Islet of Langerhans (tissue), 1 donor: ENCODE measurements around the gene ABHD3.
"Not testable (repeated sequence)": the region's sequence is repeated elsewhere in the genome, so short reads cannot be mapped to it uniquely, and the experiment has no call there.

ENCODE experiments used
- FAIRE-seq: peaks from one replicate; lab custom pipeline; 2011; peaks lifted over from hg19 to GRCh38; lab: Jason Lieb, UNC

Gene ABHD3

GRCh38 chr18:21650311-21650710 lies 54.3 kb downstream of the ABHD3 start:
- no peak for FAIRE-seq

- not testable (repeated sequence) for FAIRE-seq
Observed at GRCh38 chr18:21640375-21640774, 64.2 kb downstream of the ABHD3 start.

GRCh38 chr18:21638822-21639221 lies 65.8 kb downstream of the ABHD3 start:
- FAIRE-seq: no peak

GRCh38 chr18:21636769-21637168 lies 67.8 kb downstream of the ABHD3 start:
- no peak for FAIRE-seq

DNA sequence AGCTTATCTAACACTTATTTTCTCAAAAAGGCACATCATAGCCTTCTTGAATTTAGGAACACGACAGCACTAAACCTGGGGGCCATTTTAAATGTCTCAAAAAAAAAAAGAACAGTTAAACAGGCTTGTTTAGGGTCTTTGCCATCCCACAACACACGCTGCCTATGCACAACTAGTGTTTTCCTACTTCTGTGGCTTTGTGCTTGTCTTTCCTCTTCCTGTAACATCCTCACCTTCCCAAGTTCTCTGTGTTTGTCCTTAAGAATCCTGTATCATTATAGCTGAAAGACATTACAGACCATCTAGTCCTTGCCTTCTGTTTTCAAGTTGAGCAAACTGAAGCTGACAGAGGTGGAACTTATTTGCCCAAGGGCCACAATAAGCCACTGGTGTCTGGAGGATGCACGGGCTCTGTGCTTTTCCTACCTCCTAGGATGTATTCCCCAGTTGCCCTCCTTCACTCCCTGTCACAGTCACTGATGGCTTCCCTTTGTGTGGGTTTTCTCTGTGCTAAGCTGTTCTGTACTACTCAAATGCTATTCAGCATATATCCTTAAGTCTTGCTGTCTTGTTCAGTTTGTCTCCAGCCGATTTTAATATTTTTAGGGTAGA lies 69.9 kb downstream of the ABHD3 start:
- FAIRE-seq: no peak

- FAIRE-seq: no peak
Observed at GRCh38 chr18:21632393-21632792, 72.2 kb downstream of the ABHD3 start.

DNA sequence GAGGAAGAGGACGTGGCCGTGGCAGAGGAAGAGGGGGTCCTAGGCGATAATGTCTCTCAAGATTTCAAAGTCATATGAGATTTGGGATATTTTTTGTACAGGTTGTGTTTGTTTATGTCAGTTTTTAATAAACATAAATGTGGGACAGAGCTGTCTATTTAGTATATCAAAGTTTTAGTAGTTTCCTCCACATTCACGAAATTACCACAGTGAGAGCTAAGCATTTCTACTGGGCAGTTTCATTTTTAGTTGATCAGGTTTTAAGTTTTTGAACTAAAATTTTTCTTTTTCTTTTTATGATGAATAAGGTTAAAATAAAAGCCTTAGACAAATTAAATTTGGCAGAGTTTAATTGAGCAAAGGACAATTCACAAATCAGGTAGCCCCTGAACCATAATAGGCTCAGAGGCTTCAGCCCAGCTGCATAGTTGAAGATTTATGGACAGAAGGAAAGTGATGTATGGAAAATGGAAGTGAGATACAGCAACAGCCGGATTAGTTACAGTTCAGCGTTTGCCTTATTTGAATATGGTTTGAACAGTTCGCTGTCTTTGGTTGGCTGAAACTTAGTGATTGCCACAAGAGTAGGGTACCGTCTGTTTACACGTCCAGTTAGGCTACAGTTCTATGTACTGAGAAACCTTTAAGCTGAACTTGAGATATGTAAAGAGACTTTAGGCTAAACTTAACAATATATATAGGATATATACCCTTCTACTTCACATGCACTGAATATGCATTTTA lies 75.3 kb downstream of the ABHD3 start:
- FAIRE-seq: no peak

DNA sequence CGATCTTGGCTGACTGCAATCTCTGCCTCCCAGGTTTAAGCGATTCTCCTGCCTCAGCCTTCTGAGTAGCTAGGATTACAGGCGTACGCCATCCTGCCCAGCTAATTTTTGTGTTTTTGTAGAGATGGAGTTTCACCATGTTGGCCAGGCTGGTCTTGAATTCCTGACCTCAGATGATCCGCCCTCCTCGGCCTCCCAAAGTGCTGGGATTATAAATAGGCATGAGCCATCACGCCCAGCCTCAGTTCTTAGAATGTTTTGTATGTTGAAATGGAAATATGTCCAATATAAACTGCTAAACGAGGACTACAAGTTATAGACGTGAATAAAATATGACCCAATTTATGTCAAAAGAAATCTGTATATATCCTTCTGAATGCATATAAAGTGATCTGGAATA lies 82.9 kb downstream of the ABHD3 start:
- FAIRE-seq: not testable (repeated sequence)

GRCh38 chr18:21612125-21613039 lies 92.2 kb downstream of the ABHD3 start, which contains the start of gene SNRPD1:
TSS of gene SNRPD1 (plus strand) at chr18:21612314. CDS start at chr18:21612430, 116 bp downstream.
- FAIRE-seq: no peak

DNA sequence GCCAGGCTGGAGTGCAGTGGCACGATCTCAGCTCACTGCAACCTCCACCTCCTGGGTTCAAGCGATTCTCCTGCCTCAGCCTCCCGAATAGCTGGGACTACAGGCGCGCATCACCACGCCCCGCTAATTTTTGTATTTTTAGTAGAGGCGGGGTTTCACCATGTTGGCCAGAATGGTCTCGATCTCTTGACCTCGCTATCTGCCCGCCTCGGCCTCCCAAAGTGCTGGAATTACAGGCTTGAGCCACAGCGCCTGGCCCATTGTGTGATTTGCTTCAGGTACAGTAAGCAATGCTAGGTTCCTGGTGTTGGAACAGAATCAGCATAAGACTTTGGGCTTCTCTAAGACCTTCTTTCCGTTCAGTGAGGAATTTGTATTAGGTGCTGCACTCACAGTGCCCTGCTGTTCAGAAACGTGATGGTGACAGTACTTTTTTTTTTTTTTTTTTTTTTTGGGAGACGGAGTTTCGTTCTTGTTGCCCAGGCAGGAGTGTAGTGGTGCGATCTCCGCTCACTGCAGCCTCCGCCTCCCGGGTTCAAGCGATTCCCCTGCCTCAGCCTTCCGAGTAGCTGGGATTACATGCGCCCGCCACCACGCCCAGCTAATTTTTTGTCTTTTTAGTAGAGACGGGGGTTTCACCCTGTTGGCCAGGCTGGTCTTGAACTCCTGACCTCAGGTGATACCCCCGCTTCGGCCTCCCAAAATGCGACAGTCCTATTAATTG lies 93.0 kb downstream of the ABHD3 start:
- not testable (repeated sequence) for FAIRE-seq

DNA sequence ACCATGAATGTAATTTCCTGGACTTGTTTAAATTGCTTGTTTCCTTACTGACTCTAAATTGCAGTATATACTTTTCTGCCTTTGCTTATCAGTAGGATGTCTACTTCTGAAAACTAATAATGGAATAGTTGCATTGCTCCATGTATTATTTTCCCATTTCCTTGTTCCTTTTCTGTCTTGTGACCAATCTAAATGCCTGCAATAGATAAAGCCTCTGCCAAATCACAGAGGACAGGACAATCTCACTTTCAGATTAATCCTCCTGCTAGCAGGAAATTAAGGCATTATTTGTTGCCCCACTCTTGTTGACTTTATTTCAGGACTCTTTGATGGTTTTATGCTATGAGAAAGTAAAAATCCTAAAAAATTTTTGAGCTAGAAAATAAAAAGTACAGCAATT lies 99.4 kb downstream of the ABHD3 start:
- FAIRE-seq: no peak

DNA sequence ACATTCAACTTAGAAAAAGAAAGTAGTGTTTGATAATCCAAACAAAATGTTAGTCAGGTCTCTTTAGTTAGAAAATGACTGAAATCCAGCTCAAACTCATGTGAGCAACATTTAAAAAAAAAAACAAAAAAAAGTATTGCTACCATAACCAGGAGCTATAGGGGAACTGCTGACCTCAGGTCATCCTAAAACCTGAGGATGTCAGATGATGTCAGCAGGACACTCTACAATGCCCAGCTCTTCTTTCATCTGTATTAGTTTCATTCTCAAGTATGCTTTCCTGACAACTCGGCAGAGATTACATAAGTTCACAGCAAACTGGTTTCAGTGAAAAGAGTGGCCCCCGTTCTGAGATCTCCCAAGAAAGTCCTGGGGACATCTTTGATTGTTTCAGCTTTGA lies 99.9 kb downstream of the ABHD3 start:
- FAIRE-seq: no peak

DNA sequence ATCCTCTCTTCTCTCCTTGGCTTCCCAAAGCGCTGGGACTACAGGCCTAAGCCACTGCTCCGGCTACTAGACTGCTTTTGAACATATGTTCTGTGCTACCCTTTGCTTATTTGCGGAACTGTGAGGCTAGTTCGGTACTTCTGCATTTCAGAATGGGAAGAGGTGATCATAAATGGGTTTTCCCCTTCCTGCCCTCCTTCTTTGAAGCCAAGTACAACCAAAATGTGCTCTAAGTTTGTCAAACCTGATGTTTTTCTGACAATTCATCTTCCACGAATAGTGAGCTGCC lies 102.3 kb downstream of the ABHD3 start:
- no peak for FAIRE-seq
